Midbrain (tissue), 1 donor: ENCODE results near the gene C7orf25.
A peak's percentile ranks its signal among the peaks of the same experiment; 100 is the strongest.

Experiments
- DNase-seq: peaks from one replicate; lab custom pipeline; 2025; lab: John Stamatoyannopoulos, UW

C7orf25 gene

DNA sequence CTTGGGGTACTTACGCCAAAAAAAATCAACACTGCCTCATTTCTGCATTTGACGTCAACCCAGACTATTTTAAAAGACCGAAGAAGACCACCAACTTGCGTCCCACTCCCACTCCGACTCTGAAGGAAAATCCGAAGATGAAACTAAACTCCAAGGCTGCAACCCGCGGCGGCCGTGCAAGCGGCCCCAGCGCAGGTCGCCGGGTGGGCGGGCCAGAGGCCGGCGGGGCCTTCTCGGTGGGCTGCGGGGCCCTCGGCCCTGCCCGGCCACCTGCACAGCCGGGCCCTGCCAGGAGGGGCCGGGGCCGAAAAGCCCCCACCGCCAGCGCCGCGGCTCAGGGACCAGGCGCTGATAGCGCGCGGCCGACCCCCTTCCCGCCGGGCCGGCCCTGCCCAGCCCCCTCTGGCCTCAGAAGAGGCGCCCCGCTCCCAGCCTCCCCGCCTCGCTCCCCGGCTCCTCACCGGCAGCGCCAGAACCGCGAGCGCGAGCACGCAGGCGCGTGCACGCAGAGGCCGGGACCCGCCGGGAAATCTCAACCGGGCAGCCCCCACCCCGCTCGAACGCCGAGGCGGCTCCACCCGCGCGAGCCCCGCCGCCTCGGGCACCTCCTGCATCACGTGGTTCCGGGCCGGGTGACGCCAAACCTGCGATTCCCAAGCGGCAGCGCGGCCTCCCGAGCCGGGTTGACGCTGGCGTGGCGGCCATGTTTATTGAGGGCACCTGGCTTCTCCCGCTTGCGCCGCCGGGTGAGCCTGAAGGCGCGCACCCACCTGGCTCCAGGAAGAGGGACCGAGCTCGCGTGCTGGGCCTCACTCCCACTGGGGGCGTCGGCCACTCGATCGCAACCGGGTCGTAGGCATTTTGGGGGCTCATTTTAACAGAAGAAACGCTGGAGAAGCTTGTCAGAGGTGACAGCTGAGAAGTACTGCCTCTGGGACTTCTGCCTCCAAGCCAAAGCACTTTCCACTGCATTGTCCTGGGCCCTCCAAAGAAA is at the start of gene C7orf25:
Gene C7orf25 (minus strand): TSS at position 617 of the 994 bp plus-strand sequence. CDS start 1,170 bp downstream, outside the sequence.
- DNase-seq: peak; percentile 97

DNA sequence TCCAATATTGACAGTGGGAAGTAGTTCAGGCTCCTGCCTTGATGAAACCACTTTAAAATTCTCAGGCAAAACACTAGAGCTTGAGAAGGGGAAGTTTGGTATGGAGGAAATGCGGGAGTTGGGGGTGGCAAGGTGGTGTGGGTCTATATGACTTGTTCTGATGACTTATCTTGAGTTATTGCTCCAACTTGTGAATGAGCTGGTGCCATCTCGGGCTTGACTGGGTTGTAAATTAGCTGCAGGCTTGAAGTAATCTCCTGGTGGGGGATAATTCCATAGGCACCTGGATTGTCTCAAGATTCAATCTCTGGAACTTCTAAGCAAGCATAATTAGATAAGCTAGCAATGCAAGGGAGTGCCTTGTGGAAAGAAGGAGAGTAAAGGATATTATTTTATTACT is 49.3 kb upstream of the C7orf25 start:
- no peak for DNase-seq

GRCh38 chr7:42960762-42961161 is 48.9 kb upstream of the C7orf25 start:
- DNase-seq: no peak

GRCh38 chr7:42959549-42959948 is 47.7 kb upstream of the C7orf25 start:
- DNase-seq: no peak

GRCh38 chr7:42956062-42956461 is 44.2 kb upstream of the C7orf25 start:
- no peak for DNase-seq

- DNase-seq: no peak
Observed at GRCh38 chr7:42953994-42954393, 42.1 kb upstream of the C7orf25 start.

- no peak for DNase-seq
Observed at GRCh38 chr7:42952328-42952727, 40.5 kb upstream of the C7orf25 start.

GRCh38 chr7:42950417-42950816 is 38.5 kb upstream of the C7orf25 start:
- no peak for DNase-seq

- DNase-seq: no peak
Observed at GRCh38 chr7:42947521-42947920, 35.7 kb upstream of the C7orf25 start.

DNA sequence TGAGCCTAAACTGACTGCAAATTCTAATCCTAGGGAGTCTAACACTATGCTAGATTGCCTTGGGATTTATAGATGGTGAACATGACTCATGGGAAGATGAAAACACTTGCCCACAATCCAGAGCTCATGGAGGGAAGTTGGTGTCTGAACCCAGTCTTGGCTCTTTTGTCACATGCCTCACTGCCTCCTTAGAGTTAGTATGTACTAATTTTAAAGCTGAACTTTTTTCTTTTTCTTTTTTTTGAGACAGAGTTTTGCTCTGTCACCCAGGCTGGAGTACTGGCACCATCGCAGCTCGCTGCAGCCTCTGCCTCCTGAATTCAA is 34.7 kb upstream of the C7orf25 start:
- no peak for DNase-seq

DNA sequence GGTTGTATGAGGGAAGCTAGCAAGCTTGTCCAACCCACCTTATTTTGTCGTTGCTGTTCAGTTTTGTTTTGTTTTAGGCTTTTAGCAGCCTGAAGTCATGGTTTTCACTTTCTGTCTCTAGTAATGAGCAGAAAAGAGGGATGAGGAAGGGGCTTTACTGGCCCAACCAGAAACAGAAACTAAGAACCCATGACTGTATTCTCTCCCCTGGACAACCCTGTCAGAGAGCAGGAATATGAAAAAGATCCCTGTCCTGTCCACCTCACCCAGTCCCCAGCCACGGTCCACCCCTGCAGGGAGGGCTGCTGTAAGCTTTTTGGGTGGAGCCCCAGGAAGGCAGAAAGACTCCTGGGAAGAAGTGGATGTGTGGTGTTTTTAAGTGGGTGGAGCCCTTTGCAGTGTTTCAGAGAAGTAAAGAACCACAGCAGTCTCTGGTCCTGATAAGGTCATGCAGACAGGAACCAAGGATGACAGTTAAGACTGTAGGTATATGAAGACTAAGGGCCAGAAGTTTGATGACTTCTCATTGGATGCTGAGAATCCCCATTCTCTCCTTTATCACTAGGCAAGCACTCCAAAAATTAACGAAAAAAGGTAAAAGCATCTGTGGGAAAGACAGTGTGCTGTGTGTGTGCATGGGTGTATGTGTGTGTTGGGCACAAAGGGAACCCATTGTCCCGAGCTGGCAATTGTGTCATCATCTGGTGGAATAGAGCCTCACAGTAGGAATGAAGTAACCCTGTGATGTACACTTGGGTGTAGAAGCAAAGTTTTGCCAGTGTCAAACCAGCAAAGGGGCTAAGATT is 34.2 kb upstream of the C7orf25 start:
- no peak for DNase-seq

DNA sequence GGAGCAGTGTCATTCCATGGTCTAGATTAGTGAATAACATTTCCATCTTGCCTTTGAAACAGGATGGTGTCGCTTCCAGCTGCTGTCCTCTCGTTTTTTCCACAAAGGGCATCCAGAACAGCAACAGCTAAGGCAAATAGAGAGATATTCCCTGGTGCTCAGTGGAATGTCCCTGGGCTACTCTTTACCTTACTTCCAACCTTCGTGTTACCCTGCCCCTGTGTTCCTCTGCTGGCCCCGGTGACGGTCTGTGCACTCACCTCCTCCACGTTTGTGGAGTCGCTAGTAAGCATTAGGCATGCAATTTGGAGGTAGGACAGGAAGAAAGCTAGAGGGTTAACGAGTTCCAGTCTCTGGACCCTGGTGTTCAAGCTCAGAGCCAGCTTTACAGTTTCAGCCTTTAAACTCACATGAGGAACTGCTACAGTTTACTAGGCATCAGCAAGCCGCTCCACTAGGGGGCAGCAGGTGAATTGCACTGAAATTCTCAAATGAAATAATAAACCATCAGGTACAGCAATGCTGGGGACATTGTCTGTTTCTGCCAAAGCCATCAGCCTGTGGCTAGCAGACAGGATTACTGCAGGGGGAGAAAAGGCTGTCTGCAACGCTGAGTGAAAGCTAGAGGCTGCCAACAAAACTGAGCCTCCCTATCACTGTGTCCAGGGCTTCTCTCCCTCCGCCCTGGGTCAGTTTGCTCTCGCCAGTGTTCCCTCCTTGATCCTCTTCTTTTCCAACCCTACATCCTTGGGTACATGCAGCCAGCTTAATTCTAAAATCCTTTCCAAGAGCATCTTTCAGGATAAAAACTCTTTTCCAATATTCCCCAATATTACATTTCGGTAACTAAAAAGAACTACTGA is 29.3 kb upstream of the C7orf25 start:
- peak; percentile 79 for DNase-seq

DNA sequence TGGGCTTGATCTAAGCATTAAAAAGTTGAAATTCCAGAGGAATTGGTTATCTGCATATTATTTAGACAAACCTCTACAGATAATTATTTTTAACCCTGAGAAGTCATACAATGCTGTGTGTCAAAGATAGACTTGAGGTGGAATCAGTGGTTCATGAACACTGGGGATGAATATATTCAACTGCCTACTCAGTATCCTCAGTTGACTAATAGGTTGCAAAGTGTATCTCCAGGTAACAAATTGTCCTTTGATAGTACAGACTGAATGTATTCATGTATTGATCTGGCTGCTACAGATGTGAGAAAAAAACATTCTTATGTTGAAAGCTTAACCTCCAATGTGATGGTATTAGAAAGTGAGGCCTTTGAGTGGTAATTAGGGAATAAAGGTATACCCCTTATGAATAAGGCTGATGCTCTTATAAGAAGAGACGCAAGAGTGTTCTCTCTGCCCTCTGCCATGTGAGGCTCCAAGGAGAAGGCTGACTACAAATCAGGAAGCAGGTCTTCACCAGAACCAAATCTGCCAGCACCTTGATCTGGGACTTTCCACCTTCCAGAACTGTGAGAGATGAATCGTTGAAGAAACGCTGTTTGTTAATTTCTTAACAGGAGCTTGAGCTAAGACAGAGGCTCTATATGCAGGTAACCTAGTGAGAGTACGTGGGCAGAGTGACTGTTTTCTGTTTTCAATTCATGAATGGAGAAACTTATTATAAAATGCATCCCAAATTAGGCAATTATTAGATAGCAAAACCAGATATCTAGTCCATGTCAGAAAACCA is 27.8 kb upstream of the C7orf25 start:
- DNase-seq: no peak

- DNase-seq: no peak
Observed at GRCh38 chr7:42935861-42936260, 24.0 kb upstream of the C7orf25 start.

DNA sequence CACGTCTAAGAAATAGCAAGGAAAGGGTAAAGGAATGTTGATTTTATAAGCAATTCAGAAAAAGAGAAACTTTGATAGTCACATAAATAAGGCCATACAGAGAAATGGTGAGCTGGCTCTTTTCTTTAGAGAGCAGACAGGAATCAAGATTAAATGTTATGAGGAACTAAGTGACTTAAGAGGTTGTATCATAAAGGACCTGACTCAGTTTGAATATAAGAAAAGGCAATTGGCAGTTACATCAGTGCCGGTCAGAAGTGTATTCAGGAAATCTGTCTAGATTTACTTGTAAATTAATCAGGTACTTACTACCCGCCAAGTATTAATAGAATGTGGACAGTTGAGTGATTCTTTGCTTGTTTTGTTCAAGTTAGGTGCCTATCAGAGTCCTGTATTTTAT is 22.4 kb upstream of the C7orf25 start:
- DNase-seq: no peak

DNA sequence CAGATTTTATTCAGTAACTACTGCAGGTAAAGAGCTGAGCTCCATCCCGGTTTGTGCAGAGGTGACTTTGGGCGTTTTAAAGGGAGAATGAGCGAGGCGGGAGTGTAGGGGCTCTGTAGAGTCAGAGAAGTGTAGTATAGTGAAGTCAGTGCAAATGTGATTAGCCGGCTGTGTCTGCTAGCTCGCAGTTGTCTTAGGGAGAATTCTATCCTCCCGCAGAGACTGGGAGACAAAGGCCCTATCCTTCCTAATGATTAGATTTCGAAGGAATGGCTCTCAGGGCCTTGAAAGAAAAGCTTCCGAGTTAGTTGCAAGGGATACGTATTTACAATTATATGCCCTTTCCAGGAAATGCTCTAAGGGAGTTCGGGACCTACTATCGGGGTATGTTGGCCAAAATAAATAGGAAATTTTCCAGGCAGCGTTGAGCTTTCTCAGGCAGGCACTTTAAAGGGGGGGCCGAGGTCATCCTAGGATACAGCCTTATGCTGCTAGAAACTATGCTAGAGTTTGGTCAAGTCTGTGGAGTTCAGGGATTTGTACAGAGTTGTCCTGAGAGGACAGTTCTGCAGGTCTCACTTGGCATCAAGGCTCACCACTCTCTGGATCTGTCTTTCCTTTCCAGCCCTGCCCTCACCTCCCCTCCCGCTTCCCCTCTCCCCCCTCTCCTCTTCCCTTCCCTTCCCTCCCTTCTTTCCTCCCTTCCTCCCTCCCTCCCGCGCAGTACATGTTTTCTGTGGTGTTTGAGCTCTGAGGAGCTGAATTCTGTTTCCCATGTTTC is 21.1 kb upstream of the C7orf25 start:
- no peak for DNase-seq

DNA sequence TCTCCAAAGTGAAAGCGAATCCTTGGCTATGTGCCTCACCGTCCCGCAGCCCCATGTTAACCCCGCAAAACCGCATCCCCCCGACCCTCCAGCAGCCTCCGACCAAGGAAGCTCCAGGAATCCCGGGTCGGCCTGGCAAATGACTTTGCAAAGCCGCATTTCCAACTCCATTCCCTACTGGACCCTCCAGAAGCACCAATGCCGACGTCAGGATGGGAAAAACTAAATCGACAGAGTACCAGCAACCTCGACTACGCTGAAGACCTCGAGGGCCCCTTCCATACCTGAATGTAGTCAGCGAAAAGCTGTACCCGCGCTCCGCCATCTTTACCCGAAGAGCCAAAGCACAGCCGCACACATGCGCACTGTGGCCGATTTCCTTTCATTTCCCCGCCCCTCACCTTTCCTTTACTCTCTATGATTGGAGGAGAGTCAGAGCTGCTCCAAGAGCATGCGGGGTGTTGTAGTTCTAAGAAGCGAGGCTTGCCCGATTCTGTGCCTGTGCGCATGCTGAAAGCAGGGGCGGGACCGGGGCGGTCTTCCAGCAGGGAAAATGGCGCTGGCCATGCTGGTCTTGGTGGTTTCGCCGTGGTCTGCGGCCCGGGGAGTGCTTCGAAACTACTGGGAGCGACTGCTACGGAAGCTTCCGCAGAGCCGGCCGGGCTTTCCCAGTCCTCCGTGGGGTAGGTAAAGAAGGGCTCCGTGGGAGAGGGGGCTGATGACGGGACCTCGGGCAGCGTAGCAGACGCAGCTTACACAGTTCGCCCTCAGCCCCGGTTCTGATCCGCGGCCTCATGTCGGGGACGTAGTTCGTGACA is 20.2 kb upstream of the C7orf25 start, which contains the start of the genes MRPL32 and PSMA2:
Gene MRPL32 (plus strand): TSS at position 543 of the 818 bp plus-strand sequence. CDS start 11 bp downstream, at position 554.
Gene PSMA2 (minus strand): TSS at position 341 of the 818 bp plus-strand sequence. CDS start 16 bp downstream, at position 325.
- DNase-seq: peak; percentile 99

DNA sequence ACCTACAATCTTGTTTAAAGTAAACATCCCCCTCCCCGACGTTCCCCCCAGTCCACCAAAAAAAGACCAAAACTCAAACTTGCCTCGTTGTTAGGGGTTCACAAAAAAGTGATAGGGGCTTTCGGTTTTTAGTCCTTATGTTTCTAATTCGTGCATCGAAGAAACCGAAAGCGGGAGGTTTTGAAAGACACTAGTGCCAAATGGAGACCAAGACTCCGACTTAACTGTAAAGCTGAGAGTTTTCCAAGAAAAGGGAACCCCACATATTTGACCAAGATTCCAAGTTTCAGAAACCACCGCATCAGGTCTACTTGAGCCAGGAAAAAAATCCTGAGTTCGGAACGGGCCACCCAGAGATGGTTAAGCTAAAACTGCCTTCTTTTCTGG is 19.6 kb upstream of the C7orf25 start:
- no peak for DNase-seq

DNA sequence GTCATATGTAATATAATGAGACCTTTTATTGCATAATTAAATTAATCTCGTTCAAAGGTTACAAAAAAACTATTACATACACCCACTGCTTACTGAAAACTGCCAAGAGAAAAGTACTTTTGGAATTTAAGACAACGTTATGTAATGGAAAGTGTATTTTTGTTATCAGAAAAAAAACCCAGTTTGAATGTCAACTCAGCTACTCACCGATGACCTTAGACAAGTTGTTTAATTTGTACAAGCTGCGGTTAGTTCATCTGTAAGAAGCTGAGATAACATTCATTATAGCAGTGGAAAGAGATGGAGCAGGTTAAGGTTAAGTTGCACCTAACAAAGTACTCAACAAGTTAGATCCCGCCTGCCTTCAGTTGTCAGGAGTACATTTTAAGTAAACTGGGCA is 19.0 kb upstream of the C7orf25 start:
- DNase-seq: no peak
